ENCODE data around the gene MORF4L1. TPM values are rescaled to one million over a fixed set of nuclear protein-coding genes. Genes with fewer than 3 reads are reported as not detected.

Gene MORF4L1
- total RNA-seq, 4 donors from 2014 or later = 279 to 372 (median 286) TPM

DNA sequence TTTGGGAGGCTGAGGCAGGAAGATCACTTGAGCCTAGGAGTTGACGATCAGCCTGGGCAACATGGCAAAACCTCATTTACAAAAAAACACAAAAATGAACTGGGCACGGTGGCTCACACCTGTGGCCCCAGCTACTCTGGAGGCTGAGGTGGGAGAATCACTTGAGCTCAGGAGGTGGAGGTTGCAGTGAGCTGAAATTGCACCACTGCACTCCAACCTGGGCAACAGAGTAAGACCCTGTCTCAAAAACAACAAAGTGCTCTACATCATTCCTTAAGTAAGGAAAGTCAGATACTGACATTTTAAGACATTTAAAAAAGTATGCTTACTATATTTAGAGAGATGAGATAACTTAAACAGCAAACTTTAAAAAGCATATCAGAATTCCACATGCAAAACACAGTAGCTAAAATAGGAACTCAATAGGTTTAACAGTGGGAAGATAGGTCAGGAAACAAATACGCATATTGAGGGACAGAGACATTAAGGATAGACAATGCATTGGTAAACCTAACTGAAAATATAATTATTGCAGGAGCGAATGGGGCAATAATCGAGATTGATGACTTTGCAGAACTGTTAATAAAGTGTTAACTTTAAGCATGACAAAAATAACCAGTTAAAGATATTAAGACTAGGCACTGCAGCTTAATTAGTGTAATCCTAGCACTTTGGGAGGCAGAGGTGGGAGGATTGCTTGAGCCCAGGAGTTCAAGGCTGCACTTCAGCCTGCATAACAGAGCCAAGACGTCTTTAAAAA is 32.1 kb downstream of the MORF4L1 start:
- Histone ChIP-seq H3K4me3 (no peak overlapping the region), H3K27ac (no peak overlapping the region), H3K36me3 (peaks cover 2 to 71% of the 10 kb centered on the region in 2 donors), H3K4me1 (peaks cover 9 to 13% of the 10 kb centered on the region in 2 donors), H3K9me3 (no peaks in the 10 kb centered on the region), H3K27me3 (no peaks in the 10 kb centered on the region)
- ATAC-seq (no peak), DNase-seq (no peak)
- TF ChIP-seq POLR2A (IDR thresholded peaks at IDR 0.05) (no peak), CTCF (IDR thresholded peaks at IDR 0.05 in 4 of 5, conservative IDR thresholded peaks at IDR 0.05 in 1 of 5) (no peak)
- in situ Hi-C loops (cut with MboI; ENCODE audit: low sequenced_read_pairs in 4 of 4) = loop anchor here in 1 of 4 donors (25.0 kb wide), 1 partner anchor 283 kb away; no protein-coding TSS in a partner anchor
- intact Hi-C loops (cut with DNase I; ENCODE audit: low total_unique reads) = loop anchor here (5.0 kb wide), 1 partner anchor 278 kb away; no protein-coding TSS in a partner anchor

DNA sequence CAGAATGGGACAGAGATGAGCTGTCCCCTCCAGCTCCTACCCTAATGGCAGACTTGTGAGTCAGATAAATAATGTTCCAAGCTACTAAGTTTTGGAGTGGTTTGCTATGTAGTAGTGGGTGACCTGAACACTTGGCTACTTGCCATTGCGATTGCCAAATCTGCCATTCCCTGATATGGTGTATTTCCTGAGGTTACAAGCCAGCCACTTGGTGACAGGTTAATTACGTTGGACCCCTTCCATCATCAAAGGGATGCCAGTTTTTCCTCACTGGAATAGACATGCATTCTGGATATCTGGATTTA is 33.6 kb downstream of the MORF4L1 start:
- DNase-seq (no peak), ATAC-seq (peak in 1 of 2 donors; percentile 16)
- H3K27me3 ChIP-seq = no peaks in the 10 kb centered on the region
- TF ChIP-seq CTCF (IDR thresholded peaks at IDR 0.05 in 4 of 5, conservative IDR thresholded peaks at IDR 0.05 in 1 of 5) (no peak), POLR2A (IDR thresholded peaks at IDR 0.05) (no peak)
- peaks cover 9 to 13% of the 10 kb centered on the region in 2 donors for H3K4me1 ChIP-seq
- no peak overlapping the region for H3K4me3 ChIP-seq
- intact Hi-C loops (cut with DNase I; ENCODE audit: low total_unique reads) (loop anchor here (5.0 kb wide), 1 partner anchor 276 kb away; no protein-coding TSS in a partner anchor), in situ Hi-C loops (cut with MboI; ENCODE audit: low sequenced_read_pairs in 4 of 4) (loop anchor here in 1 of 4 donors (25.0 kb wide), 1 partner anchor 281 kb away; no protein-coding TSS in a partner anchor)
- no peaks in the 10 kb centered on the region for H3K9me3 ChIP-seq
- no peak overlapping the region for H3K27ac ChIP-seq
- peaks cover 2 to 73% of the 10 kb centered on the region in 2 donors for H3K36me3 ChIP-seq

- Histone ChIP-seq H3K36me3 (peaks cover 2 to 73% of the 10 kb centered on the region in 2 donors), H3K27me3 (no peaks in the 10 kb centered on the region), H3K4me1 (peaks cover 9 to 13% of the 10 kb centered on the region in 2 donors), H3K4me3 (no peak overlapping the region), H3K27ac (no peak overlapping the region), H3K9me3 (no peaks in the 10 kb centered on the region)
- DNase-seq = no peak
- ATAC-seq = no peak
- in situ Hi-C loops (cut with MboI; ENCODE audit: low sequenced_read_pairs in 4 of 4) (loop anchor here in 1 of 4 donors (25.0 kb wide), 1 partner anchor 280 kb away; no protein-coding TSS in a partner anchor), intact Hi-C loops (cut with DNase I; ENCODE audit: low total_unique reads) (loop anchor here (5.0 kb wide), 1 partner anchor 275 kb away; no protein-coding TSS in a partner anchor)
- TF ChIP-seq POLR2A (IDR thresholded peaks at IDR 0.05) (no peak), CTCF (IDR thresholded peaks at IDR 0.05 in 4 of 5, conservative IDR thresholded peaks at IDR 0.05 in 1 of 5) (peak in 1 of 5 experiments; percentile 23)
Measured at GRCh38 chr15:78907577-78907976, 34.9 kb downstream of the MORF4L1 start.

DNA sequence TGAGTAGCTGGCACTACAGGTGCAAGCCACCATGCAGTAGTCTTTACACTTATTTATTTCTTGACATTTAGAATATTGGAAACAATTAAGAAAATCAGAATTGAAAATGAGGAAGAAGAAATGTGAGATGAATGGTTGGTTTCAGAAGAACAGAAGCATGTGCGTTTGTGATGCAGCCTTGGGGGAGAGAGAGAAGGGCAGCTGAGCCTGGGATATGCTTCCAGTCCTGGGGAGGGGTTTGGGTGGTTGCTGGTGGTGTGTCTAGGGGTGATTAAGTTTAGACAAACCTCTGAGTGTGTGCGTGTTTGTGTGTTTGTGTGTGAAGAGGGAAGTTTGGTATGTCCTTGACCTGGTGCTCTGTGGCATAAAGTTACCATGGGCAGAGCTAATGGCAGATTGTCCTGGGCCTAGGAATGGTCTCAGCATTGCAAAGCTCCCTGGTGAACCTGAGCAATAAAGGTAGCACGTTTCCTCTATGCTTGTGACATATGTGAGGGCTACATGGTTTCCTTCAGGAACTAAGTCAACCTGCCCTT is 36.5 kb downstream of the MORF4L1 start:
- H3K27ac ChIP-seq = no peak overlapping the region
- H3K9me3 ChIP-seq = no peaks in the 10 kb centered on the region
- in situ Hi-C loops (cut with MboI; ENCODE audit: low sequenced_read_pairs in 4 of 4) (loop anchor here in 1 of 4 donors (25.0 kb wide), 1 partner anchor 278 kb away; no protein-coding TSS in a partner anchor), intact Hi-C loops (cut with DNase I; ENCODE audit: low total_unique reads) (loop anchor here (5.0 kb wide), 1 partner anchor 273 kb away; no protein-coding TSS in a partner anchor)
- TF ChIP-seq CTCF (IDR thresholded peaks at IDR 0.05 in 4 of 5, conservative IDR thresholded peaks at IDR 0.05 in 1 of 5) (no peak), POLR2A (IDR thresholded peaks at IDR 0.05) (no peak)
- peaks cover 2 to 63% of the 10 kb centered on the region in 2 donors for H3K36me3 ChIP-seq
- DNase-seq (no peak), ATAC-seq (no peak)
- H3K4me3 ChIP-seq = no peak overlapping the region
- peaks cover 10 to 13% of the 10 kb centered on the region in 2 donors for H3K4me1 ChIP-seq
- no peaks in the 10 kb centered on the region for H3K27me3 ChIP-seq

Measured in gastrocnemius medialis (tissue), 4 donors.